Liver (tissue), 3 donors: Measurements from ENCODE around the gene KSR2.

ENCODE experiments used
- RXRA ChIP-seq, 2 donors: IDR thresholded peaks; 2 replicates each; pipeline ENCODE4 v1.6.1; 2017 to 2018; ENCODE audit warnings: antibody characterized with exemption in 2 of 2, mild to moderate bottlenecking in 1 of 2
- YY1 ChIP-seq: IDR thresholded peaks from 2 replicates; pipeline ENCODE4 v1.6.1; 2016; ENCODE audit warnings: antibody characterized with exemption, mild to moderate bottlenecking
- TF ChIP-seq, protein P1 (sequence below): IDR thresholded peaks from 2 replicates; pipeline ENCODE4 v1.6.1; 2016; ENCODE audit warnings: antibody characterized with exemption, mild to moderate bottlenecking
- TF ChIP-seq, protein P2 (sequence below): fragments of 150-350 bp; IDR thresholded peaks from 2 replicates; pipeline ENCODE4 v1.5.1; 2017; ENCODE audit warnings: improper control_type of control experiment, low read depth, low read length; ENCODE audit not compliant: missing input control
- donor health status: healthy.
- donor health status: healthy.

DNA sequence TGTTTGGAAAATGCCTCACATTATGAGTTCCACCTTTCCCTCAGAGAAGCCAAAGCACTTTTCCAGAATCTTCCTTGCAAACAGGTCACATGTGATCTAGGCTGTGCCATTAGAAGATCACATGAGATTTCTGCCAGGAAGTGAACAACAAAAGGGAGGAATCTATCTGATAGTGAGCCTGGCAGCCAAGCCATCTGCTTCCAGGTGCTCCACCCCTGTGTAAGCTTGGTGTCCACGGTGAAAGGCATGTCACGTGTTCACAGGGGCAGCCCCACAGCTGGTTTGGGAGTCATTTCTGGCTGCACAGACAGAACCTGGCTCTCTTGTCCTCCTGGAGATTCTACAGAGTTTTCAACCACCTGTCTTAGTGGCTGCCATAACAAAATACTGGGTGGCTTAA lies 3.5 kb upstream of the KSR2 start:
- TF ChIP-seq, protein P1, sequence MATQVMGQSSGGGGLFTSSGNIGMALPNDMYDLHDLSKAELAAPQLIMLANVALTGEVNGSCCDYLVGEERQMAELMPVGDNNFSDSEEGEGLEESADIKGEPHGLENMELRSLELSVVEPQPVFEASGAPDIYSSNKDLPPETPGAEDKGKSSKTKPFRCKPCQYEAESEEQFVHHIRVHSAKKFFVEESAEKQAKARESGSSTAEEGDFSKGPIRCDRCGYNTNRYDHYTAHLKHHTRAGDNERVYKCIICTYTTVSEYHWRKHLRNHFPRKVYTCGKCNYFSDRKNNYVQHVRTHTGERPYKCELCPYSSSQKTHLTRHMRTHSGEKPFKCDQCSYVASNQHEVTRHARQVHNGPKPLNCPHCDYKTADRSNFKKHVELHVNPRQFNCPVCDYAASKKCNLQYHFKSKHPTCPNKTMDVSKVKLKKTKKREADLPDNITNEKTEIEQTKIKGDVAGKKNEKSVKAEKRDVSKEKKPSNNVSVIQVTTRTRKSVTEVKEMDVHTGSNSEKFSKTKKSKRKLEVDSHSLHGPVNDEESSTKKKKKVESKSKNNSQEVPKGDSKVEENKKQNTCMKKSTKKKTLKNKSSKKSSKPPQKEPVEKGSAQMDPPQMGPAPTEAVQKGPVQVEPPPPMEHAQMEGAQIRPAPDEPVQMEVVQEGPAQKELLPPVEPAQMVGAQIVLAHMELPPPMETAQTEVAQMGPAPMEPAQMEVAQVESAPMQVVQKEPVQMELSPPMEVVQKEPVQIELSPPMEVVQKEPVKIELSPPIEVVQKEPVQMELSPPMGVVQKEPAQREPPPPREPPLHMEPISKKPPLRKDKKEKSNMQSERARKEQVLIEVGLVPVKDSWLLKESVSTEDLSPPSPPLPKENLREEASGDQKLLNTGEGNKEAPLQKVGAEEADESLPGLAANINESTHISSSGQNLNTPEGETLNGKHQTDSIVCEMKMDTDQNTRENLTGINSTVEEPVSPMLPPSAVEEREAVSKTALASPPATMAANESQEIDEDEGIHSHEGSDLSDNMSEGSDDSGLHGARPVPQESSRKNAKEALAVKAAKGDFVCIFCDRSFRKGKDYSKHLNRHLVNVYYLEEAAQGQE = no peak
- TF ChIP-seq, protein P2, sequence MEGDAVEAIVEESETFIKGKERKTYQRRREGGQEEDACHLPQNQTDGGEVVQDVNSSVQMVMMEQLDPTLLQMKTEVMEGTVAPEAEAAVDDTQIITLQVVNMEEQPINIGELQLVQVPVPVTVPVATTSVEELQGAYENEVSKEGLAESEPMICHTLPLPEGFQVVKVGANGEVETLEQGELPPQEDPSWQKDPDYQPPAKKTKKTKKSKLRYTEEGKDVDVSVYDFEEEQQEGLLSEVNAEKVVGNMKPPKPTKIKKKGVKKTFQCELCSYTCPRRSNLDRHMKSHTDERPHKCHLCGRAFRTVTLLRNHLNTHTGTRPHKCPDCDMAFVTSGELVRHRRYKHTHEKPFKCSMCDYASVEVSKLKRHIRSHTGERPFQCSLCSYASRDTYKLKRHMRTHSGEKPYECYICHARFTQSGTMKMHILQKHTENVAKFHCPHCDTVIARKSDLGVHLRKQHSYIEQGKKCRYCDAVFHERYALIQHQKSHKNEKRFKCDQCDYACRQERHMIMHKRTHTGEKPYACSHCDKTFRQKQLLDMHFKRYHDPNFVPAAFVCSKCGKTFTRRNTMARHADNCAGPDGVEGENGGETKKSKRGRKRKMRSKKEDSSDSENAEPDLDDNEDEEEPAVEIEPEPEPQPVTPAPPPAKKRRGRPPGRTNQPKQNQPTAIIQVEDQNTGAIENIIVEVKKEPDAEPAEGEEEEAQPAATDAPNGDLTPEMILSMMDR = no peak
- TF ChIP-seq RXRA (IDR thresholded peaks at IDR 0.05) (no peak), YY1 (no peak)
